Thymus (tissue), 11 donors: ENCODE data around the gene CDH7. TPM values are rescaled to one million over a fixed set of nuclear protein-coding genes. Genes with fewer than 3 reads are reported as not detected.

Experiments
- DNase-seq, 9 donors: peaks; one replicate each; pipeline ENCODE4 v3.0.0-alpha.2; 2013; ENCODE audit warnings: low spot score in 9 of 9, low read depth in 6 of 9, missing footprints in 1 of 9
- H3K27ac ChIP-seq, 2 donors: one replicate each; pipeline ENCODE4 v1.5.1; 2013; ENCODE audit warnings: control low read depth in 1 of 2, low read depth in 1 of 2, low read length in 1 of 2, mild to moderate bottlenecking in 1 of 2, moderate library complexity in 1 of 2
- H3K27me3 ChIP-seq, 2 donors: one replicate each; pipeline ENCODE4 v1.5.1; 2013; ENCODE audit warnings: low read length in 1 of 2; ENCODE audit not compliant: control insufficient read depth in 2 of 2, insufficient read depth in 1 of 2
- H3K36me3 ChIP-seq, 2 donors: one replicate each; pipeline ENCODE4 v1.5.1; 2013; ENCODE audit warnings: low read length in 1 of 2, mild to moderate bottlenecking in 1 of 2, moderate library complexity in 1 of 2; ENCODE audit not compliant: control insufficient read depth in 2 of 2, insufficient read depth in 2 of 2
- H3K4me1 ChIP-seq, 2 donors: one replicate each; pipeline ENCODE4 v1.5.1; 2013; ENCODE audit warnings: low read length in 2 of 2; ENCODE audit not compliant: control insufficient read depth in 2 of 2, insufficient read depth in 2 of 2
- H3K4me3 ChIP-seq, 2 donors: one replicate each; pipeline ENCODE4 v1.5.1; 2013; ENCODE audit warnings: low read length in 2 of 2, control low read depth in 1 of 2, mild to moderate bottlenecking in 1 of 2
- H3K9me3 ChIP-seq, 2 donors: one replicate each; pipeline ENCODE4 v1.5.1; 2013; ENCODE audit warnings: low read length in 1 of 2, mild to moderate bottlenecking in 1 of 2; ENCODE audit not compliant: control insufficient read depth in 2 of 2, insufficient read depth in 1 of 2
- WGBS: extraction: QIAGEN DNeasy Blood & Tissue Kit; methylation state at CpG from one replicate; pipeline ENCODE4 v1.1.7; 2013; 5-methylcytosine and 5-hydroxymethylcytosine counted together
- polyA plus RNA-seq: library from polyadenylated mRNA; stranded (reverse); fragments of 200-250 nt; gene quantifications from one replicate; pipeline ENCODE4 v1.2.3, GENCODE V29; 2013
- total RNA-seq: library from RNA; stranded (reverse); fragments of 120-200 nt; gene quantifications from one replicate; pipeline ENCODE4 v1.2.4, GENCODE V29; 2013
- donor health status: healthy.

CDH7 gene
- total and polyA plus RNA-seq, 2 donors: 1.2 to 2.5 TPM

DNA sequence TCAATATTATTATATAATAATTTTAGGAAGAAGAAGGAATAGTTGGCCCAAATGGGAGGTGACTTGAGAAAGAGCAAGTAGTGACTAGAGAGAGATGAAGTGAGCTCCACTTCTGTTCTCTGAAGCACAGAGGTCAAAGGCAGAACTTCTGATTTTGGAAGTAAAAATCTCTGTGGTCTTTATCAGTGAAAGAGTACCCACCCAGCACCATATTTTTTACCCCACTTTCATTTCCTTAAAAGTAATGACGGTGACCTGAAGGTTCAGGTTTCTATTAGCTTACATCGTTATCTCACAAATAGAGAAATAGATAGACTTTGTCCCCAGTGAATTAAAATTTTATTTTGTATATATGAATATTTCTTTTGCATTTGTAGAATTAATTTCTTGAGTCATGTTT lies 95.3 kb downstream of the CDH7 start:
- Histone ChIP-seq H3K27ac (no peak overlapping the region), H3K27me3 (no peaks in the 10 kb centered on the region), H3K4me3 (no peak overlapping the region), H3K4me1 (no peaks in the 10 kb centered on the region), H3K9me3 (no peaks in the 10 kb centered on the region), H3K36me3 (no peaks in the 10 kb centered on the region)
- 95% methylated on average over 2 of the region's 2 CpGs for WGBS
- no peak for DNase-seq

DNA sequence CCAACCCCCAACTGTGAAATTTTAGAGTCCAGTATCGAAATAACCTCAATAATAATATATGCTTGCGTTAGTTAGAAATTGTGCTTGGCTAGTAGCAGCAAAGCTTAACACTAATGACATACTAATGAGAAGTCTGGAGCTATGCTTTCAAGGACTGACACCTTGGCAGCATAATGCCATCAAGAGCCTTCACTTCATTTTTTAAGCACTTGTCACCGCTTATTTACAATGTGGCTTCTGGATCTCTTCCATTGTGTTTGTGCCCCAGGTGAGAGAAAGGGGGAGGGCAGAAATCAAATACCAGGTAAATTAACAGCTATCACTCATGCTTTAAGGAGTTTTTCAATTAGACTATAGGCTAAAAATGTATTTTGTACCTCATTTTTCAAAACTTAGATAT lies 101.5 kb downstream of the CDH7 start:
- Histone ChIP-seq H3K27me3 (no peaks in the 10 kb centered on the region), H3K4me3 (no peak overlapping the region), H3K36me3 (no peaks in the 10 kb centered on the region), H3K27ac (no peak overlapping the region), H3K4me1 (no peaks in the 10 kb centered on the region), H3K9me3 (no peaks in the 10 kb centered on the region)
- DNase-seq: no peak
- 93% methylated on average over 3 of the region's 3 CpGs for WGBS

DNA sequence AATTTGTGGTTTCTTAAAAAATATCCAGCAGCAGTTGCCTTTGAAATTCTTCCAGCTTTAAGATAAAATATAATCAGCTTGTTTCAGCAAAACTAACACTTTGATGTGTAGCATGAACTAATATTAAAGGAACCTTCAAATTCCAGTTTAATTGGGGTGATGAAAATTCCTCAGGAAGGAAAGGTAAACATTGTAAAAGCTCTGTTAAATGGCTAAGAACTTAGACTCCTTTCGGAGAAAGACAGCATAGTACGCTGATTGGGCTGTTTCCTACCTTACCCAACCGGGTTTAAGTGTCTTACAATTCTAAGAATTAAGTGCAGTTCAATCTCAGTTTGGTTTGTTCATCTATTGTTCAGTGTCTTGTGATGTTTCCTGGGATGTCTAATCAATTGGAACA lies 108.3 kb downstream of the CDH7 start:
- Histone ChIP-seq H3K9me3 (no peaks in the 10 kb centered on the region), H3K27ac (no peak overlapping the region), H3K4me1 (no peaks in the 10 kb centered on the region), H3K36me3 (no peaks in the 10 kb centered on the region), H3K27me3 (no peaks in the 10 kb centered on the region), H3K4me3 (no peak overlapping the region)
- 67% methylated on average over 3 of the region's 3 CpGs for WGBS
- no peak for DNase-seq

DNA sequence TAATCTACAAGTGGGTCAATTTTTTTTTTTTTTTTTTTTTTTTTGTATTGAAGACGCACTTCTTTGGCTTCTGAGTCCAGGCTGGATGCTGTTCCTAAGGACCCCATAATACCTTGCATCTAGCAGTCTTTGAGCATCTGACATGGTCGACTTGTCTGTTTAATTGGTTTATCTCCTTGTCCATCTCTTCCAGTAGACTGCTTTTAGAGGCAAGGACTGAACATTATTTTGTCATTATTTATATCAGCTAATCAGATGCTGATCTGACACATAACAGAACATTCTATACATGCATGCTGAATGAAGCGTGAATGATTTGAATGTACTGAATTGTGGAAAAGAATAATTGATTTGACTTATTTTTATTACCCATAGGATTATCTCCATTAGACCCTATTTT lies 118.7 kb downstream of the CDH7 start:
- Histone ChIP-seq H3K9me3 (no peaks in the 10 kb centered on the region), H3K36me3 (no peaks in the 10 kb centered on the region), H3K27ac (no peak overlapping the region), H3K4me1 (no peaks in the 10 kb centered on the region), H3K27me3 (no peaks in the 10 kb centered on the region), H3K4me3 (no peak overlapping the region)
- 89% methylated on average over 3 of the region's 3 CpGs for WGBS
- DNase-seq: no peak

DNA sequence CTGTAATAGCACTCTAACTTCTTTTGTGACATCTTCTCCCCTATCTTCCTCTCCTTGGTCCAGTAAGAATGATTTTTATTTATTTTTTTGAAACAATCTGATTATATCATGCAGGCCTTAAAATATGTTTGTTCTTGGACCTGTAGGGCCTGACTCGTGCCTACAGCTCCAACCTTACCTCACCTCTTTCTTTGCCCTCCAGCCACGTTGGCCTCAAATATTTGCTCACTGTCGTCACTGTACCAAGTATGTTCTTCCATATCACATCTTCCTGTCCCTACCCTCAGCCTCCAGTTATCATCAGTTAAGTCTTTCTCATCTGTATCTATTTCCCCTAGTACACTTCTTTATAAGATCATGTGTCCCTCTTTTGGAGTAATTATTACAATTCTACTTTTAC lies 125.5 kb downstream of the CDH7 start:
- no peaks in the 10 kb centered on the region for H3K27me3 ChIP-seq
- no peak overlapping the region for H3K27ac ChIP-seq
- H3K36me3 ChIP-seq: no peaks in the 10 kb centered on the region
- no peaks in the 10 kb centered on the region for H3K9me3 ChIP-seq
- no peak overlapping the region for H3K4me3 ChIP-seq
- WGBS: 87% methylated on average over 3 of the region's 3 CpGs
- DNase-seq: no peak
- no peaks in the 10 kb centered on the region for H3K4me1 ChIP-seq

DNA sequence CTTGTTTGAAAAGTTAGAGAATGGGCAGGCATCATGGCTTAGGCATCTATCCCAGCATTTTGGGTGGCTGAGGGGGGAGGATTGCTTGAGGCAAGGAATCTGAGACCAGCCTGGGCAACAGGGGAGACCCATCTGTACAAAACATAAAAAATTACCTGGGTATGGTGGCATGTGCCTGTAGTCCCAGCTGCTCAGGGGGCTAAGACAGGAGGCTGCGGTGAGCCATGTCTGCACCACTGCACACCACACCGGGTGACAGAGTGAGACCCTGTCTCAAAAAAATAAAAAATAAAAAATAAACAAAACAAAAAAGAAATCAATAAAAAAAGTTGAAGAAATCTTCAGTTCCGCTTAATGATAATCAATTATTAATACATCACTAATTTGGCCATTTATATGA lies 146.5 kb downstream of the CDH7 start:
- H3K36me3 ChIP-seq: no peaks in the 10 kb centered on the region
- H3K27ac ChIP-seq: no peak overlapping the region
- no peaks in the 10 kb centered on the region for H3K27me3 ChIP-seq
- no peaks in the 10 kb centered on the region for H3K9me3 ChIP-seq
- no peaks in the 10 kb centered on the region for H3K4me1 ChIP-seq
- DNase-seq: no peak
- no peak overlapping the region for H3K4me3 ChIP-seq
- WGBS: 94% methylated on average over 3 of the region's 3 CpGs

DNA sequence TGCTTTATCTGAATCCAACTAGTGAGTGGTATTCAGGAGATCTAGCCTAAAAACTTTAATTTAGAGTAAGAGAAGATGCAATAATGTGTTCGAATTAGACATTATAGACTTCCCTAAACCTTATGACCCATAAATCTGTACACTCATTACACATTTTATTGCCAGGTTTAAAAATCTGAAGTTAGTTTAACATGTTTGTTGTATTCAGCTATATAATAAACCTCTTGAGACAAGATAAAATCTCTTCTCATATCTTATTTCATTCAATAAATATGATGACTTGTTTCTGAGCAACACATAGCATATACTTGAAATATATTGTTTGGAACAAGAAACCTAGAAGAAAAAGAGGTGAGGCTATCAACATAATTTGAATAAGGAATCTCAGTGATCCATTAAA lies 150.7 kb downstream of the CDH7 start:
- Histone ChIP-seq H3K9me3 (no peaks in the 10 kb centered on the region), H3K27me3 (no peaks in the 10 kb centered on the region), H3K36me3 (no peaks in the 10 kb centered on the region), H3K27ac (no peak overlapping the region), H3K4me3 (no peak overlapping the region), H3K4me1 (no peaks in the 10 kb centered on the region)
- no peak for DNase-seq
- WGBS: 90% methylated on average over 1 of the region's 1 CpG

DNA sequence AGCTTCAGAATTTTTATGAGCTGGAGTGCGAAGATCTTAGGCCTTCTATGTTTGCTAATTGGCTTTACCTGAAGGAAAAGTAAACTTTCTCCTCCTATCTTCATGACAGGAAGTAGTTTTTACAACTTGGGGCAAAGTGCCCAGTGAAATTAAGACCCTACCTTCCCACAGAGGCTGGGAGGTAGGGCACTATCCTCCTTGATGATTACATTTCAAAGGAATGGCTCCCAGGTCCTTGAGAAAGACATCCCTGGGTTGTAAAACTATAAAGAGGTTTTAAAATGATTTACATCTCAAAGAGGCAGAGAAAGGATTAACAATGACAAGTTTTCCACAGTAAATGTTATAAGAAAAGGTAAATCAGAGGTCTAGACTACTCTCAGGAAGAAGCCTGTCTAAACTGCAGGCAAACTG lies 155.8 kb downstream of the CDH7 start:
- Histone ChIP-seq H3K4me3 (no peak overlapping the region), H3K4me1 (no peaks in the 10 kb centered on the region), H3K36me3 (no peaks in the 10 kb centered on the region), H3K27ac (no peak overlapping the region), H3K27me3 (no peaks in the 10 kb centered on the region), H3K9me3 (no peaks in the 10 kb centered on the region)
- no peak for DNase-seq
- WGBS: 97% methylated on average over 1 of the region's 1 CpG

DNA sequence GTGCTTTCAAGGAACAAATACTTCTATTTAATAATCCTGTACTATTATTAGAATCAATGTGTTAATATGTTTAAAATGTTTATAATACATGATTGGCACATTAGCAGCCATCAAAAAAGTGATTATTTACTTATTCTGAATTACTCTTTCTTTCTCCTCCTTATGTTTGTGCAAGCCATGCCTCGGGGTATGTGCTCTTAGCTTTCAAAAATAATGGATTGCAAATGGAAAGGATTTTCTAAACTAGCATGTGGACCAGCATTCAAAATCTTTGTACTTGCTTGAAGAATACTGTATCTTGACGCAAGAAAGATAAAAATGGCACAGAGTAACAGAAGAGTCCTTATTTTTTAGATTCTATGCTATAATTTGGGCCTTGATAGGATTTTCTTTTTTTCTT lies 156.5 kb downstream of the CDH7 start:
- H3K4me1 ChIP-seq: no peaks in the 10 kb centered on the region
- no peak for DNase-seq
- no peaks in the 10 kb centered on the region for H3K36me3 ChIP-seq
- H3K4me3 ChIP-seq: no peak overlapping the region
- H3K27me3 ChIP-seq: no peaks in the 10 kb centered on the region
- H3K9me3 ChIP-seq: no peaks in the 10 kb centered on the region
- no peak overlapping the region for H3K27ac ChIP-seq
- WGBS: 83% methylated on average over 2 of the region's 2 CpGs

DNA sequence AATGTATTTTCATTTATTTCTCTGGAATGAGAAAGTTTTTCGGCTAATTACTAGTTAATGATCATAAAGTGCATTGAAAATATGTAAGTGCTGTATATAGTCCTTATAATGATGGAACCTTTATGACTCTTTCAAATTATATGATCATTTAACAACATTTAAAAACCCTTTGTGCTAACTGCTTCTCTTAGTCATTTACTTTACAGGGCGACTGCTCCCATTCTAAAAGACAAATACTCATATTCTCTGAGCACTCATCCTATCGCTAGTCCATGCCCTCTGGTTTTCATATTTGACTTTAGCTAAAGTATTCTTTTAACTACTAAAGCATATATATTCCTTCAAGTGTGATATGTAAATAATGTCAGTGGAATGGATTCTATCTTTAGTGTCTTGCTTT lies 168.2 kb downstream of the CDH7 start:
- H3K9me3 ChIP-seq: no peaks in the 10 kb centered on the region

More for the DNA sequence above, 168.2 kb downstream of the CDH7 start:
- Histone ChIP-seq H3K27me3 (no peaks in the 10 kb centered on the region), H3K36me3 (no peaks in the 10 kb centered on the region), H3K4me1 (no peaks in the 10 kb centered on the region), H3K4me3 (no peak overlapping the region), H3K27ac (no peak overlapping the region)
- WGBS: 80% methylated on average over 3 of the region's 3 CpGs
- DNase-seq: no peak
